ENCODE measurements around the gene PAQR7.
"Not testable (repeated sequence)": the region's sequence is repeated elsewhere in the genome, so short reads cannot be mapped to it uniquely, and the experiment has no call there.

Gene PAQR7

DNA sequence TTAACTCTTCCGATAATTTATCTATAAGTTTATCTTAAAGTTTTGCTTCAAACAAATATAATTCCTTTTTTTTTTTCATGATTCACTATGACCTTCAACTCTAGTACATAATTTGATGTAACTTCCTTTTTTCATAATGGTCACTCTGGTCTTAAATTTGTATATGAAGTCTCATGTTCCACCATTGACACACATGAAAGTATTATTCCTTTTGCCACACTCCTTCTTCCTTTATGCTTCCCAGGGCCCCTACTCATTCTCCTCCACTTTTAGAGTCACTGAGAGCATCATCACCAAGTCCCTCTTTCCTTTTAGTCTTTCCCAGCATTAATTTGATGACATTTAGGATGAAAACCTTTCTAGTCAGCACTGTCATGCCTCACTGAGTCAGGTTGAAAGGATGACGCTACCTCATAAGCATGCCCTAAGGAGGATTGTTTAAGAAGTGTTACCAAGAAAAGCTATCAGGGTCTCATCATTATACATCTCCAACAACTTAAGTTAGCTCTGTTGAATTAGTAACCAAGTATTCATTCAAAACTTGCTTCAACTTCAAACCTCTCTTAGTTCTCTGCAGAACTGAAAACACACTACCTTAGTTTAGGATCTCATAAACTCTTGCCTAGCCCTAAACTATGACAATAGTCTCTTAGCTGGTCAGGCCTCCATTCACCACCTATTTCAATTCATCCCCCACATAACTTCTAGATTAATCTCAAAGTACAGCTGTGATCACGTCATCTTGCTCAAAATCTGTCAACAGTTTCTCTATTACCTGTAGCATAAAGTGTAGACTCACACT lies 30.8 kb downstream of the PAQR7 start:
- H3K4me1 ChIP-seq (ENCODE audit: control insufficient read depth, insufficient read depth, low read length, poor library complexity, severe bottlenecking) = peaks cover 16% of the 10 kb centered on the region
- 93 to 94% methylated on average over 1 to 3 of the region's 3 CpGs for WGBS, 2 experiments (ENCODE audit: insufficient coverage in 2 of 2)
- H3K9me3 ChIP-seq (ENCODE audit: control insufficient read depth, low read length) = no peaks in the 10 kb centered on the region

GRCh38 chr1:25843483-25843882 lies 32.0 kb downstream of the PAQR7 start:
- H3K27ac ChIP-seq (ENCODE audit: low read depth, low read length, severe bottlenecking) = no peak overlapping the region
- WGBS, 2 experiments (ENCODE audit: insufficient coverage in 2 of 2) = 82% methylated on average over 2 of the region's 3 CpGs; no CpG with 5 or more reads in 1 of the 2 experiments
- no peaks in the 10 kb centered on the region for H3K9me3 ChIP-seq (ENCODE audit: control insufficient read depth, low read length)
- H3K4me1 ChIP-seq (ENCODE audit: control insufficient read depth, insufficient read depth, low read length, poor library complexity, severe bottlenecking) = peaks cover 7% of the 10 kb centered on the region
- no peak overlapping the region for H3K4me3 ChIP-seq (ENCODE audit: extremely low read depth, insufficient read depth, low read length, poor library complexity, severe bottlenecking)
- no peaks in the 10 kb centered on the region for H3K36me3 ChIP-seq (ENCODE audit: control insufficient read depth, insufficient read depth, low read length)

More for the DNA sequence above, 30.8 kb downstream of the PAQR7 start:
- Histone ChIP-seq H3K4me3 (ENCODE audit: extremely low read depth, insufficient read depth, low read length, poor library complexity, severe bottlenecking) (no peak overlapping the region), H3K27ac (ENCODE audit: low read depth, low read length, severe bottlenecking) (no peak overlapping the region), H3K36me3 (ENCODE audit: control insufficient read depth, insufficient read depth, low read length) (no peaks in the 10 kb centered on the region)

DNA sequence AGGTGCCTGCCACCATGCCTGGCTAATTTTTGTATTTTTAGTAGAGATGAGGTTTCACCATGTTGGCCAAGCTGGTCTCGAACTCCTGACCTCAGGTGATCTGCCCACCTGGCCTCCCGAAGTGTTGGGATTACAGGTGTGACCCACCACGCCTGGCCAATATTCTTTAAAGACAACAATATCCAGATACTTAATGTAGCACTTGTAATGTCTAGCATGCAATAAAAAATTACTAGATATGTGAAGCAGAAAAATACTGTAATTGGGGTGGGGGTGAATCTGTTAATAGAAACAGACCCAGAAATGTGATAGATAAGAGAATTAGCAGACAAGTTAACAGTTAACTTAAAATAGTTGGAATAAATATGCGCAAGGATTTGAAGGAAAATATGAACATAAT lies 35.7 kb downstream of the PAQR7 start:
- H3K4me3 ChIP-seq (ENCODE audit: extremely low read depth, insufficient read depth, low read length, poor library complexity, severe bottlenecking); H3K9me3 ChIP-seq (ENCODE audit: control insufficient read depth, low read length); H3K4me1 ChIP-seq (ENCODE audit: control insufficient read depth, insufficient read depth, low read length, poor library complexity, severe bottlenecking); H3K27ac ChIP-seq (ENCODE audit: low read depth, low read length, severe bottlenecking): not testable (repeated sequence)
- WGBS, 2 experiments (ENCODE audit: insufficient coverage in 2 of 2) = 100% methylated on average over 1 of the region's 4 CpGs; no CpG with 5 or more reads in 1 of the 2 experiments
- H3K36me3 ChIP-seq (ENCODE audit: control insufficient read depth, insufficient read depth, low read length) = peaks cover 12% of the 10 kb centered on the region

DNA sequence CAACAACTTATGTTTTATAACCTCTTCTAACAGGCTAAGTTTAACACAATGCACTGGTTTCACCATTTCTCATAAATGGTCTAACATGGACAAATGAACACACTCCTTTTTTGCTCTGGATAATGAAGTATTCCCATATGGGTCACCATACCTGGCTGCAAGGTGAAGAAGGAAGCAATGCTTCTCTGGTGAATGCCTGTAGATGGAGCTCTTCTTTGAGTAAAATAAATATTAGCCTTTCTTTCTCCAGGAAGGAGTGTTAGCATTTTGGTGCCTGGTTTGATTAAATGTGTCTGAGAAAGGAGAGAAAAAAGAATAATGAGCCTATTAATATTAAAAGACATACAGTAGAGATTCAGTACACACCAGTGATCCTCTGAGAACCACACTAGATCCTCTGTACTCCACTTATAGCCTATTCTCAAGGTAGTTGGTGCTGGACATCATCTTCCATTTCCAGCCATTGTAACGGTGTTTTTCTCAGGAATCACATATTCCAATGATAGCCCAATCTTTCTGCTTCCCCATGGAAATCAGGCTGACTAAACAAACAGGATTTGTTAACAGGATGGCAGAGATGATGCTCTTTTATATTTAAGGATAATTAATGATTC lies 38.1 kb downstream of the PAQR7 start:
- H3K4me1 ChIP-seq (ENCODE audit: control insufficient read depth, insufficient read depth, low read length, poor library complexity, severe bottlenecking) = no peaks in the 10 kb centered on the region
- no peak overlapping the region for H3K27ac ChIP-seq (ENCODE audit: low read depth, low read length, severe bottlenecking)
- no peaks in the 10 kb centered on the region for H3K9me3 ChIP-seq (ENCODE audit: control insufficient read depth, low read length)
- no peak overlapping the region for H3K4me3 ChIP-seq (ENCODE audit: extremely low read depth, insufficient read depth, low read length, poor library complexity, severe bottlenecking)
- 100% methylated on average over 1 of the region's 1 CpG; no CpG with 5 or more reads in 1 of the 2 experiments for WGBS, 2 experiments (ENCODE audit: insufficient coverage in 2 of 2)
- peaks cover 36% of the 10 kb centered on the region for H3K36me3 ChIP-seq (ENCODE audit: control insufficient read depth, insufficient read depth, low read length)

DNA sequence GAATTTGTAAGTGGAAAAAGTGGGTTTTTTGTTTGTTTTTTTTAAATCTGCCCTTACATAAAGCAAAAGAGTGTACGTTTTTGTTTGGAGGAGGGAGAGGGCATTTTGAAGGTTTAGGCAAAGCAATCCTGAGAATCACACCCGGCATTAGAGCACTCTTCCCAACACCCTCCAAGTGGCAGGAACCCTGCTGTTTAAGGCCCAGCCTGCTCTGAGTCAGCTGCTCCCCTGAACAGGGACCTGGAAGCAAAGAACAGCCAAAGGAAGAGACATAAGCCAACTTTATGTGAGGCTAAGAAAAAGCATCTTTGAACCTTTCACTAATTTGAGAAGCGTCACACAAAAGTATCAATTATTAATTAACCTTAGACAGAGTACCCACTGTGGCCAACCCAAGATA lies 38.8 kb downstream of the PAQR7 start:
- Histone ChIP-seq H3K4me1 (ENCODE audit: control insufficient read depth, insufficient read depth, low read length, poor library complexity, severe bottlenecking) (peaks cover 3% of the 10 kb centered on the region), H3K4me3 (ENCODE audit: extremely low read depth, insufficient read depth, low read length, poor library complexity, severe bottlenecking) (no peak overlapping the region), H3K9me3 (ENCODE audit: control insufficient read depth, low read length) (no peaks in the 10 kb centered on the region), H3K27ac (ENCODE audit: low read depth, low read length, severe bottlenecking) (no peak overlapping the region), H3K36me3 (ENCODE audit: control insufficient read depth, insufficient read depth, low read length) (peaks cover 43% of the 10 kb centered on the region)
- 80% methylated on average over 2 of the region's 3 CpGs; no CpG with 5 or more reads in 1 of the 2 experiments for WGBS, 2 experiments (ENCODE audit: insufficient coverage in 2 of 2)

GRCh38 chr1:25834894-25835293 lies 40.6 kb downstream of the PAQR7 start:
- Histone ChIP-seq H3K27ac (ENCODE audit: low read depth, low read length, severe bottlenecking) (no peak overlapping the region), H3K9me3 (ENCODE audit: control insufficient read depth, low read length) (no peaks in the 10 kb centered on the region), H3K4me1 (ENCODE audit: control insufficient read depth, insufficient read depth, low read length, poor library complexity, severe bottlenecking) (peaks cover 6% of the 10 kb centered on the region), H3K4me3 (ENCODE audit: extremely low read depth, insufficient read depth, low read length, poor library complexity, severe bottlenecking) (no peak overlapping the region), H3K36me3 (ENCODE audit: control insufficient read depth, insufficient read depth, low read length) (peaks cover 61% of the 10 kb centered on the region)
- WGBS, 2 experiments (ENCODE audit: insufficient coverage in 2 of 2) = 93 to 100% methylated on average over 3 of the region's 3 CpGs

- Histone ChIP-seq H3K27ac (ENCODE audit: low read depth, low read length, severe bottlenecking) (no peak overlapping the region), H3K4me1 (ENCODE audit: control insufficient read depth, insufficient read depth, low read length, poor library complexity, severe bottlenecking) (peaks cover 6% of the 10 kb centered on the region), H3K4me3 (ENCODE audit: extremely low read depth, insufficient read depth, low read length, poor library complexity, severe bottlenecking) (no peak overlapping the region), H3K36me3 (ENCODE audit: control insufficient read depth, insufficient read depth, low read length) (peaks cover 77% of the 10 kb centered on the region), H3K9me3 (ENCODE audit: control insufficient read depth, low read length) (no peaks in the 10 kb centered on the region)
- 95 to 100% methylated on average over 2 to 4 of the region's 5 CpGs for WGBS, 2 experiments (ENCODE audit: insufficient coverage in 2 of 2)
Observed at GRCh38 chr1:25833158-25833557, 42.4 kb downstream of the PAQR7 start.

- WGBS, 2 experiments (ENCODE audit: insufficient coverage in 2 of 2) = 100% methylated on average over 1 to 2 of the region's 6 CpGs
- H3K36me3 ChIP-seq (ENCODE audit: control insufficient read depth, insufficient read depth, low read length) = peaks cover 84% of the 10 kb centered on the region
- no peaks in the 10 kb centered on the region for H3K9me3 ChIP-seq (ENCODE audit: control insufficient read depth, low read length)
- peak overlapping the region; percentile 0 for H3K27ac ChIP-seq (ENCODE audit: low read depth, low read length, severe bottlenecking)
- no peak overlapping the region for H3K4me3 ChIP-seq (ENCODE audit: extremely low read depth, insufficient read depth, low read length, poor library complexity, severe bottlenecking)
- H3K4me1 ChIP-seq (ENCODE audit: control insufficient read depth, insufficient read depth, low read length, poor library complexity, severe bottlenecking) = peaks cover 6% of the 10 kb centered on the region
Observed at GRCh38 chr1:25832336-25833037, 43.0 kb downstream of the PAQR7 start.

DNA sequence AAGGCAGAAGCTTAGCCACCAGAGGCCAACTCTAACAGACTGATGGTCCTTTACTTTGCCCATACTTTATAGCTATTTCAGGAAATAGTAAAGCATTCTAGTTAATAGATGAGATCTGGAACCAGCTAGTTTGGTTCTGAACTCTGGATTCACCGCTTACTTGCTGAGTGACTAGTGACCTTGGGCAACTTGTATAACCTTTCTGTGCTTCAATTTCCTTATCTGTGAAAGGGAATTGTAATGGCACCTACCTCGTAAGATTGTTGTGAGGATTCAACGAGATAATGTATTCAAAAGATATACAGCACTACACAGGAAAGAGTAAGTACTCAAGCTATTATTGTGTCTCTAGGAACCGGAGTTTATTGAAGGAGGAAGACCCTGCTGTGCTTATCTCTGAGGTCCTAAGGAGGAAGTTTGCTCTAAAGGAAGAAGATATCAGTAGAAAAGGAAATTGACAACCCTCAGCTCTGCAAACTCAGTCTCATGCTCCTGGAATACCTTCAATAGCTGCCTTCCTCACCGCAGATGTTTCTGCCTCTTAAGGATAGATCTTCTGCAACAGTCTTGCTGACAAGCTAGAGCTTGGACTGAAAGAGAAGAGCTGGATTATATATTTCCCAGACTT lies 43.8 kb downstream of the PAQR7 start:
- WGBS, 2 experiments (ENCODE audit: insufficient coverage in 2 of 2) = 63 to 80% methylated on average over 1 to 3 of the region's 5 CpGs
- Histone ChIP-seq H3K4me1 (ENCODE audit: control insufficient read depth, insufficient read depth, low read length, poor library complexity, severe bottlenecking) (peaks cover 6% of the 10 kb centered on the region), H3K9me3 (ENCODE audit: control insufficient read depth, low read length) (no peaks in the 10 kb centered on the region), H3K27ac (ENCODE audit: low read depth, low read length, severe bottlenecking) (peak overlapping the region; percentile 41), H3K36me3 (ENCODE audit: control insufficient read depth, insufficient read depth, low read length) (peaks cover 91% of the 10 kb centered on the region), H3K4me3 (ENCODE audit: extremely low read depth, insufficient read depth, low read length, poor library complexity, severe bottlenecking) (no peak overlapping the region)

DNA sequence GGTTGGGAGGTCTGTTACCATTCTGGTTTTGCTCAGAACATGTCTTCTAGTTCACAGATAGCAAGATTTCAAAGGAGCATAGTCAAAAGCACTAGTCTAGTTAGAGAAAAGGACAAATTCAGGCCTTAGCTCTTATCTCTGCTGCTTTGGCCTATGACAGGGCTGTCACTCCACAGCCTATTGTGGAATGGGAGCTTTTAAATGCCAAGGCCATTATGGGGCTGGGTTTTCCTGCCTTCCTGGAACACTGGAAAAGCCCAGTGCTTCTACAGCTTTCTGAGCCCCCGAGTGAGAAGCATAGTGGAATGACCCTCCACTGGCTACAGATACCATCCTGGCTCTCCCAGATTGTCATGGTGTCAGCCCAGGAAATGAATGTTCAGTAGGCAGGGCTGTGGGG lies 46.5 kb downstream of the PAQR7 start:
- no peaks in the 10 kb centered on the region for H3K9me3 ChIP-seq (ENCODE audit: control insufficient read depth, low read length)
- peaks cover 91% of the 10 kb centered on the region for H3K36me3 ChIP-seq (ENCODE audit: control insufficient read depth, insufficient read depth, low read length)
- WGBS, 2 experiments (ENCODE audit: insufficient coverage in 2 of 2) = 57 to 60% methylated on average over 1 of the region's 1 CpG

More for the DNA sequence above, 46.5 kb downstream of the PAQR7 start:
- Histone ChIP-seq H3K4me3 (ENCODE audit: extremely low read depth, insufficient read depth, low read length, poor library complexity, severe bottlenecking) (no peak overlapping the region), H3K27ac (ENCODE audit: low read depth, low read length, severe bottlenecking) (no peak overlapping the region), H3K4me1 (ENCODE audit: control insufficient read depth, insufficient read depth, low read length, poor library complexity, severe bottlenecking) (peaks cover 6% of the 10 kb centered on the region)

All from mesodermal cell (in vitro differentiated cells).